Fibroblast of lung (primary cell): ENCODE results near the gene PHLDB3. TPM values are rescaled to one million over a fixed set of nuclear protein-coding genes. Genes with fewer than 3 reads are reported as not detected.
"Not testable (repeated sequence)": the region's sequence is repeated elsewhere in the genome, so short reads cannot be mapped to it uniquely, and the experiment has no call there.

ENCODE experiments used
- DNase-seq, 2 donors: peaks; one replicate each; pipeline versions ENCODE4 v3.0.0 to v3.0.0-alpha.2; 2010; ENCODE audit warnings: low read depth in 2 of 2
- H2AFZ ChIP-seq: 2 replicates; pipeline ENCODE4 v1.5.1; 2012; ENCODE audit warnings: low read length, control low read depth, inconsistent platforms
- H3K27ac ChIP-seq: 2 replicates; pipeline ENCODE4 v1.5.1; 2011; ENCODE audit warnings: low read length, control low read depth; ENCODE audit not compliant: insufficient read depth
- H3K27me3 ChIP-seq: 2 replicates; pipeline ENCODE4 v1.5.1; 2011; ENCODE audit warnings: mild to moderate bottlenecking, low read length; ENCODE audit not compliant: control insufficient read depth, insufficient read depth
- H3K36me3 ChIP-seq: 2 replicates; pipeline ENCODE4 v1.5.1; 2011; ENCODE audit warnings: low read length; ENCODE audit not compliant: control insufficient read depth, insufficient read depth
- H3K4me1 ChIP-seq: 2 replicates; pipeline ENCODE4 v1.5.1; 2011; ENCODE audit warnings: low read length; ENCODE audit not compliant: control insufficient read depth, insufficient read depth; ENCODE audit errors: extremely low read depth
- H3K4me2 ChIP-seq: 2 replicates; pipeline ENCODE4 v1.5.1; 2011; ENCODE audit warnings: low read length, control low read depth; ENCODE audit not compliant: insufficient read depth; ENCODE audit errors: extremely low read depth
- H3K4me3 ChIP-seq, 4 experiments: fragments of 200-600 bp in 1 of 4; sonication (generic) in 1 of 4; replicated peaks in 1 of 4; 2 replicates each; pipeline ENCODE4 v1.5.1; 2011 to 2016; ENCODE audit warnings: low read length in 4 of 4, low read depth in 3 of 4, mild to moderate bottlenecking in 3 of 4, control low read depth in 2 of 4, inconsistent platforms in 1 of 4, mixed read lengths in 1 of 4; ENCODE audit not compliant: insufficient read depth in 1 of 4; ENCODE audit errors: control extremely low read depth in 1 of 4
- H3K79me2 ChIP-seq: 2 replicates; pipeline ENCODE4 v1.5.1; 2012; ENCODE audit warnings: mild to moderate bottlenecking, low read length, inconsistent platforms; ENCODE audit not compliant: control insufficient read depth, insufficient read depth
- H3K9ac ChIP-seq: 2 replicates; pipeline ENCODE4 v1.5.1; 2011; ENCODE audit warnings: mild to moderate bottlenecking, low read length, control low read depth; ENCODE audit not compliant: insufficient read depth
- H3K9me3 ChIP-seq: 2 replicates; pipeline ENCODE4 v1.5.1; 2012; ENCODE audit warnings: low read depth, low read length; ENCODE audit not compliant: control insufficient read depth, insufficient read depth
- H4K20me1 ChIP-seq: 2 replicates; pipeline ENCODE4 v1.5.1; 2011; ENCODE audit warnings: low read length; ENCODE audit not compliant: control insufficient read depth, insufficient read depth; ENCODE audit errors: extremely low read depth
- CTCF ChIP-seq, 2 donors: IDR thresholded peaks in 1 of 2; conservative IDR thresholded peaks in 1 of 2; 1 replicate in 1 of 2; 2 replicates in 1 of 2; pipeline ENCODE4 v1.5.1; 2011 to 2012; ENCODE audit warnings: low read length in 2 of 2, control low read depth in 1 of 2, inconsistent platforms in 1 of 2, low read depth in 1 of 2, mild to moderate bottlenecking in 1 of 2
- EZH2 ChIP-seq: IDR thresholded peaks from 2 replicates; pipeline ENCODE4 v1.5.1; 2012; ENCODE audit warnings: low read length, control low read depth, mild to moderate bottlenecking; ENCODE audit errors: missing control alignments
- polyA plus RNA-seq, 2 donors: library from polyadenylated mRNA; depleted of rRNA in 1 of 2; stranded (reverse) in 1 of 2; unstranded in 1 of 2; fragments of >200 nt; gene quantifications; 2 replicates each; pipeline ENCODE4 v1.2.1, GENCODE V29; 2011 to 2012; ENCODE audit warnings: missing spikeins in 1 of 2
- total RNA-seq: library from RNA; depleted of rRNA; stranded (reverse); fragments of >200 nt; gene quantifications from 2 replicates; pipeline ENCODE4 v1.2.1, GENCODE V29; 2014

The PHLDB3 gene
- total and polyA plus RNA-seq, 2 donors (not counting 1 experiment from before 2014, with no cell fraction given) = 1.8 to 35.8 TPM

GRCh38 chr19:43522929-43523328 lies 18.4 kb upstream of the PHLDB3 start:
- no peaks in the 10 kb centered on the region for H3K36me3 ChIP-seq
- H4K20me1 ChIP-seq = no peaks in the 10 kb centered on the region
- no peak for DNase-seq
- no peak overlapping the region for H2AFZ ChIP-seq
- H3K27me3 ChIP-seq = no peaks in the 10 kb centered on the region
- no peak overlapping the region for H3K4me3 ChIP-seq
- H3K9ac ChIP-seq = no peak overlapping the region
- TF ChIP-seq CTCF (conservative IDR thresholded peaks at IDR 0.05 in 1 of 2, IDR thresholded peaks at IDR 0.05 in 1 of 2; ENCODE audit: low read depth in 1 of 2, low read length in 2 of 2) = no peak
- no peak for TF ChIP-seq EZH2
- peaks cover 28% of the 10 kb centered on the region for H3K79me2 ChIP-seq
- H3K27ac ChIP-seq = no peak overlapping the region
- no peaks in the 10 kb centered on the region for H3K4me1 ChIP-seq
- H3K4me2 ChIP-seq = no peak overlapping the region
- no peaks in the 10 kb centered on the region for H3K9me3 ChIP-seq

GRCh38 chr19:43519436-43520088 lies 15.0 kb upstream of the PHLDB3 start:
- Histone ChIP-seq H4K20me1 (no peaks in the 10 kb centered on the region), H3K27ac (no peak overlapping the region)

GRCh38 chr19:43518051-43518450 lies 13.5 kb upstream of the PHLDB3 start:
- no peaks in the 10 kb centered on the region for H3K79me2 ChIP-seq
- TF ChIP-seq EZH2 = no peak
- no peak for TF ChIP-seq CTCF (conservative IDR thresholded peaks at IDR 0.05 in 1 of 2, IDR thresholded peaks at IDR 0.05 in 1 of 2; ENCODE audit: low read depth in 1 of 2, low read length in 2 of 2)
- no peak for DNase-seq

More at GRCh38 chr19:43519436-43520088, 15.0 kb upstream of the PHLDB3 start:
- H3K4me2 ChIP-seq = no peak overlapping the region
- H3K9ac ChIP-seq = no peak overlapping the region
- H3K27me3 ChIP-seq = no peaks in the 10 kb centered on the region
- H3K4me3 ChIP-seq = no peak overlapping the region
- peak; percentile 89 to 93 for TF ChIP-seq CTCF (conservative IDR thresholded peaks at IDR 0.05 in 1 of 2, IDR thresholded peaks at IDR 0.05 in 1 of 2; ENCODE audit: low read depth in 1 of 2, low read length in 2 of 2)
- TF ChIP-seq EZH2 = no peak
- DNase-seq = peak; percentile 89 to 94
- H3K79me2 ChIP-seq = peaks cover 4% of the 10 kb centered on the region
- H2AFZ ChIP-seq = no peak overlapping the region
- H3K36me3 ChIP-seq = no peaks in the 10 kb centered on the region
- no peaks in the 10 kb centered on the region for H3K4me1 ChIP-seq
- H3K9me3 ChIP-seq = no peaks in the 10 kb centered on the region

GRCh38 chr19:43512399-43512798 lies 7.9 kb upstream of the PHLDB3 start:
- not testable (repeated sequence) for H4K20me1 ChIP-seq, DNase-seq, H3K79me2 ChIP-seq, H3K36me3 ChIP-seq, H3K4me1 ChIP-seq, H3K27ac ChIP-seq, H2AFZ ChIP-seq, H3K9ac ChIP-seq, H3K4me2 ChIP-seq, H3K4me3 ChIP-seq, H3K9me3 ChIP-seq, H3K27me3 ChIP-seq

More at GRCh38 chr19:43518051-43518450, 13.5 kb upstream of the PHLDB3 start:
- H3K4me2 ChIP-seq = no peak overlapping the region
- H2AFZ ChIP-seq = no peak overlapping the region
- no peaks in the 10 kb centered on the region for H3K27me3 ChIP-seq
- no peaks in the 10 kb centered on the region for H3K9me3 ChIP-seq
- H4K20me1 ChIP-seq = no peaks in the 10 kb centered on the region
- H3K9ac ChIP-seq = no peak overlapping the region
- no peak overlapping the region for H3K27ac ChIP-seq
- H3K36me3 ChIP-seq = no peaks in the 10 kb centered on the region
- no peaks in the 10 kb centered on the region for H3K4me1 ChIP-seq
- no peak overlapping the region for H3K4me3 ChIP-seq
